NCI-H2081 treated with DMSO at 0.1 percent for 48 hours (cell line): ENCODE data around the gene CSGALNACT2.

Source experiments
- DNase-seq: peaks from one replicate; lab custom pipeline; 2025; lab: John Stamatoyannopoulos, UW

The CSGALNACT2 gene

DNA sequence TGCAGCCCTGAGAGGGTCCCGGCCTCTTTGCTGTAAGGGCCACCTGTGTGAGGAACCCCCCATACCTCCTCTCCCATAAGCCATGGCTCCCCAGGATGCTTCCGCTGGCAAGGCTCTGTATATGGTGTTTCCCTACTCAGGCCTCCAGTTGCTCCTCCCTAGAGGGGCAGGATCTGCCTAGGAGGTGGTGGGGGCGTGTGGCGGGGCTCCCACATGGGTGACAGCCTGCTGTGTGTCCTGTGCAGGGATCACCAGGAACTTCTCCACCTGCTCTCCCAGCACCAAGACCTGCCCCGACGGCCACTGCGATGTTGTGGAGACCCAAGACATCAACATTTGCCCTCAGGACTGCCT lies 25.7 kb upstream of the CSGALNACT2 start:
- no peak for DNase-seq

DNA sequence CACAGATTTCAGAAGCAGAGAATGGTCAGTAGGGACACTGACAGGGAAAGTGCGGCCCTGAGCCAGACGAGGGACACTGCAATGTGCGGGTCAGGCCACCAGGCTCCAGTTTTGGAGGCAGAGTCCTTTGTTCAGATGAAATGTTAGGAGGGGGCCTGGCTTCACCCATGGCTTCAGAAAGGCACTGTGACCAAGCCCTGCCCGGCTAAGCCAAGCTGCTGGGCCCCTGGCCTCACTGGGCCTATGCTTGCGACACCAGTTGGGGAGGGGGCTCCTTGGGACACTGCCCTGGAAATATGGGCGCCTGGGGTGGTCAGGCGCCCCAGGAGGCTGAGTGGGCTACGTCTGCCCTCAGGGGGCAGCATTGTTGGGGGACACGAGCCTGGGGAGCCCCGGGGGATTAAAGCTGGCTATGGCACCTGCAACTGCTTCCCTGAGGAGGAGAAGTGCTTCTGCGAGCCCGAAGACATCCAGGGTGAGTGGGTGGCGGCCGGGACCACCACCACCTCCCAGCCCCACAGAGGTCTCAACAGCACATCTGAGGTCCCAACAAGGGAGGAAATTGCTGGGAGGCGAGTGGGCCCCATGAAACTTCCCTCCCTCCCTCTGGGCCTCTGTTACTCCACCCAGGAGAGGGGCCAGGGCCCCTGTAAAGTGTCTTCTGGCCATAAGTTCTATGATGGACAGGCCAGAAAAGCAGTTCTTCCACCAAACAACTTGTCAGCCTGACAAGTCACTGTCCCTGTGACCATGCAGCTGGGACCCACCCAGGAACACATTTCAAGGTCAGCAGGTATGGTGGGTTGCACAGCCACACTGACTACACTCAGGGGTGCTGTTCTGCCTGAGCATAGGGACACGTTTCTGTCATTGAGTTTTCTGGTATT lies 24.8 kb upstream of the CSGALNACT2 start:
- no peak for DNase-seq

DNA sequence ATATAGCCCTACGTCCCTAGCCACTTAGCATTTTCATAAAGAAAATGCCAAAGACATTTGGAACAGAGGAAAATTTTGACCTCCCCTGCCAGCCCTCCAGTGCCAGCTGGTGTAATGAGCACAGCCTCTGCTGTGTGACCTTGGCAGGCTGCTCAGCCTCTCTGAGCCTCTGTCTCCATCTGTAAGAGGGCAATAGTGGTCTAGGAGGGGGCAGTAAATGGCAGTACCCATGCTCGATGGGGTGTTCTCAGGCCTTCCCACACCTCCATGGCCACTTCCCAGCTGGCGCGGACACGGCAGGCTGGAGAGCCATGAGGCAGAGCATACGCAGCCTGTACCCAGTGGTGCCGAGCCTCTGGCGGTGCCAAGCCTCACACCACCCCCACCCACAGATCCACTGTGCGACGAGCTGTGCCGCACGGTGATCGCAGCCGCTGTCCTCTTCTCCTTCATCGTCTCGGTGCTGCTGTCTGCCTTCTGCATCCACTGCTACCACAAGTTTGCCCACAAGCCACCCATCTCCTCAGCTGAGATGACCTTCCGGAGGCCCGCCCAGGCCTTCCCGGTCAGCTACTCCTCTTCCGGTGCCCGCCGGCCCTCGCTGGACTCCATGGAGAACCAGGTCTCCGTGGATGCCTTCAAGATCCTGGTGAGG lies 24.0 kb upstream of the CSGALNACT2 start:
- no peak for DNase-seq

DNA sequence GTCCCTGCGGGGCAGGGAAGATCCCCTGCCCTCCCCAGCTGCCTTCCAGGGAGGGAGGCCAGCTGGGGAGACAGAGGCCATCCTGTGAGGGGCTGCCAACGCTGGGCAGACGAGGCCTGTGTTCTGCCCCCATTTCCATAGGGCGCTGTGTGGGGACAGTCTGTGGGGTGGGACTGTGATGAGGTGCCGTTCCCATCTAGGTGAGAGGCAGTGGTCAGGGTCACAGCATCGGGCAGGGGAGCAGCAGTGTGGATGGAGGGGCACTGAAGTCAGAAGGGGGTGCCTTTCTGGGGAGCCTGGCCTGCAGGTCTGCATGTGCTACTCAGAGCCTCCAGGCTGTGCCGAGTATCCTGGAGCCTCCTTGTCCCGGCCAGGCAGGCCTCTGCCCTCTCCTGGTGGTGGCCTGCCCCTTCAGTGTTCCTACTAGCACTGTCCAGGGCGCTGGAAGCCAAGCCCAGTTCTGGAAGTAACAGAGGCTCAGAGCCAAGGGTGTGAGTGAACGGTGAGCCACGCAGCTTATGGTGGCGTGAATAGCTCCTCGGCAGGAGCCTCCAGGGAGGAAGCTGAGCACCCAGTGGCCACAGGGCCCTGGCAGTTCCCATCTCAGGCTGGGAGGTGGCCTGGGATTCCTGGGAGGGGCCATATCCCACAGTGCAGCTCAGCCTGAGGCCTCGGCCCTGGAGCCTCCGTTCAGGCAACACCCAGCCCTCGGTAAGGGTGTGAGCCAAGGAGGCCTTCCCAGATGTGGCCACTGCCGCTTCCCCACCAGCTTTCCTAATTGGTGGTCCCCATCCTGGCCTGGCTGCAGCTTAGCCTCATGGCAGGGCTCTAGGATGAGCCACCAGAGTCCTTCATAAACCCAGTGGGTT lies 23.3 kb upstream of the CSGALNACT2 start:
- DNase-seq, result no peak

DNA sequence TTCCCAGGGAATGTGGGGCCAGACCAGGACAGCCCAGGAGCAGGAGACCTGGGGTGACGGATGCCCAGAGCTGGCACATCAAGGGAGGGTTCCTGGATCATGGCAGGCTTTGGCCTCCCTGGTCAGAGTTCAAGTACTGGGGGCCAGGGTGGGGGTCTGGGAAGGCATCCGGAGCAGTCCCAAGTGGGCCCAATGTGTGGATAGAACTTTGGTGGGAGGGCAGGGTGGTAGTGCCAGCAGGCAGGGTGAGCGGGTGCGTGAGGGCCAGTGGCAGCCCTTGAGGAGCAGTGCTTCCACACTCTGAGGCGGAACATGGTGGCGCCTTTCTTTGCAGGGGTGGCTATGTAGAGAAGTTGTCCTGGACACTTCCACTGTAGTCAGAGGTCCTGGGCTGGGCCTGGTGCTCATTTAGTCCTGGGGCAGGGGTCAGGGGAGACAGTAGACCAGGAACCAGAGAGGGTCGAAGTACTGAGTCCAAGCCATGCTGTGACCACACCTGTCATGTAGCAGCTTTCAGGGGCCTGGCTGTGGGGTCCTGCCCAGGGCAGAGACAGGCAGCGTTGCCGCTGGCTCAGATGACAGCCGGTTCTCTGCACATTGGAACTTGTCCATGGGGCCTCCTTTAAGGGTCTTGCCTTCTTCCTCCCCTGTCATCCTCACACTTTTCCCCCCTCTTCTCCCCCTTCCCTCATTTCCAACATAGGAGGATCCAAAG lies 22.2 kb upstream of the CSGALNACT2 start:
- no peak for DNase-seq

DNA sequence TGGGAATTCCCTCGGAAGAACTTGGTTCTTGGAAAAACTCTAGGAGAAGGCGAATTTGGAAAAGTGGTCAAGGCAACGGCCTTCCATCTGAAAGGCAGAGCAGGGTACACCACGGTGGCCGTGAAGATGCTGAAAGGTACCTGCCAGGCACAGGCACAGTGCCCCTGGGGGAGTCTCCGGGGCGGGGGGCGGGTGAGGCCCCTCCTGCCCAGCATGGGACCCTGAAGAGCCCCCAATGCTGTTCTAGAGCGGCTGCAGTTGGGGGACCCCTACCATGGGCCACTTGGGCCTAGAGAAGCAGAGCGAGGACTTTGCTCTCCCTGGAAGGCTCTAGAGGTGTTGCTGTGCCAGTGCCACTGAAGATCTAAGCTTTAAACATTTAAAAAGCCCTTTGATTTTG lies 21.6 kb upstream of the CSGALNACT2 start:
- no peak for DNase-seq

DNA sequence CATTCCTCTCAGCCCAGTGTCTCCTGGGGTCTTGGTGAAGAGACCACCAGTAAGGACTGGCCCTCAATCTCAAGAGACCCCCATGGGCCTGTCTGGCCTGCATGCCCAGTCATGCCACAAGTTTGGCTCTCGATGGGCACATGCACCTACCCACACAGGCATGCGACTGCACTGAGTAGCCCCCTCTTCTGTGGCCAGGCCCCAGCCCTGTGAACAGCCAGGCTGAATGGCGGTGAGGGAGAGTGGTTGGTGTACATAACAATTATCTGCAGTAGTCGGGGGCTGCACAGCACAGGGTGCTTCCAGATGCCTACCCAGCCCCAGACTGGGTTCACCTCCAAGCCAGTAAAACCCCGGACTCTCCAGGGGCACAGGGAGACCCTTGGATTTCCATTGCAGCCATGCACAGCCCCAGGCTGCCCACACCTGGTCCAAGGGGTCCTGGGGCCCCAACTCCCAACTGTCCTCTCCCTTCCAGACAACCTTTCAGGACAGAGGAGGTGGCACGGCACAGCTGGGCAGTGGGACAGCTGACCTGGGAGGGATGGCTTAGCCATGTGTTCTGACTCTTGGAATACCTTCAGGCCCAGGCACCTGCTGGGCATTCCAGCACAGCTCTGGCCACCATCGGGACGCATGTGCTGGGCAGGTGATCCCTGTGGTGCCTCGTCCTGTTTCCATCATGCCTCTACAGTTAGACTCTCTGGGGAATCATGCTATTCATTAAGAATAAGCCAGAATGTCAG lies 21.0 kb upstream of the CSGALNACT2 start:
- DNase-seq, result no peak

DNA sequence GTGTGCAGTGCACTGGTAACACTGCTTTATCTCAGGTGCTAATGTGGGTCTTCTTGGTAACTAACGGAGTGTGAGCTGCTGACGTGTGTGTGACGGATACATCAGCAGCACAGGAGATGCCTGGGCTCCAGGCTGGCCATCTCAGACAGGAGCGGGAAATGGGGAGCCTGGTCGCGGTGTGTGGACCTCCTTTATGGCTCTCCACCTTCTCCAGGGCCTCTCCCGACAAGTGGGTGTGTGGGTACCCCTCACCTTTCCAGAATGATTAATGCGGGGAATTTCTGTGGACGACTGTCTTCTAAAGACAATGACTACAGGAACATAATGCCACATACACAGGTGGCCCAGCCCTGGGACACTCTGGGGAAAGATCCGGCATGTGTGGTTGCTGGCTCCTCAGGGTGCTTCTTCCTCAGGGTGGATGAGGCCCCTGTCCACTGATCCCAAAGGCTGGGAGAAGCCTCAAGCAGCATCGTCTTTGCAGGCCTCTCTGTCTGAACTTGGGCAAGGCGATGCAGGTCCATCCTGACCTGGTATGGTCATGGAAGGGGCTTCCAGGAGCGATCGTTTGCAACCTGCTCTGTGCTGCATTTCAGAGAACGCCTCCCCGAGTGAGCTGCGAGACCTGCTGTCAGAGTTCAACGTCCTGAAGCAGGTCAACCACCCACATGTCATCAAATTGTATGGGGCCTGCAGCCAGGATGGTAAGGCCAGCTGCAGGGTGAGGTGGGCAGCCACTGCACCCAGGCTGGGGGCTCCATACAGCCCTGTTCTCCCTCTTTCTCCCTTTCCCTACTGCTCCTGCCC lies 20.3 kb upstream of the CSGALNACT2 start:
- no peak for DNase-seq

DNA sequence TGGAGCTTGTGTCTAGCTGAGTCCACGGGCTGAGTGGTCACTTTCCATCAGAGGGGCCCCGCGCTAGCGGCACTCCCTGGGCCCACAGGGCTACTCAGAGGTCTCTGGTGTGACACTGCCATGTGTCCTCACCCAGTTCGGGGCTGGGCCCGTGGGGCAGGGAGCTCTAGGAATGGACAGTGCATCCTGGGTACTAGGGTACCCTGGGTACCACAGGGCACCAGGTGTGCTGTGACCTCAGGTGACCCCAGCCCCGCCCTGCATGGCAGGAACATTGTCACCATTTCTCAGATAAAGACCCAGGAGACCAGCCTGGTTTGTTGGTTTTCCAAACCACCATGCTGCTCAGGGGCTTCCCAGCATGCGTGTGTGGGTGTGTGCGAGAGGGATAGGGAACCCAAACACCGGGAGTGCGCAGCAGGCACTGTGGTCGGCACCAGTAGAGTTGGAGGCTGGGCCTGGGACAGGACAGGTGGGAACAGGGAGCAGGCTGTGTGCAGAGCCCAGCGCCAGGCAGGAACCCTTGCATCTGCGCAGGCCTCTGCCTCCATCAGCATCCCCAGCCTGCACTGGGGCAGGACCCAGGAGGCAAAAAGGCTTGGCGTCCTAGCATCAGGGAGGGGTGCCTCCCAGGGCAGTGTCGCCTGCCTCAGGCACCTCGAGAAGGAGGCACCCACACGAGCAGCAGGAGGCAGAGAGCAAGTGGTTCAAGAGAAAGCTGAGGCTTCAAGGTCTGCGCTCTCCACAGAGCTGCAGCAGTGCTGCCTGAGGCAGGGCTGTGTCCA lies 19.4 kb upstream of the CSGALNACT2 start:
- no peak for DNase-seq

DNA sequence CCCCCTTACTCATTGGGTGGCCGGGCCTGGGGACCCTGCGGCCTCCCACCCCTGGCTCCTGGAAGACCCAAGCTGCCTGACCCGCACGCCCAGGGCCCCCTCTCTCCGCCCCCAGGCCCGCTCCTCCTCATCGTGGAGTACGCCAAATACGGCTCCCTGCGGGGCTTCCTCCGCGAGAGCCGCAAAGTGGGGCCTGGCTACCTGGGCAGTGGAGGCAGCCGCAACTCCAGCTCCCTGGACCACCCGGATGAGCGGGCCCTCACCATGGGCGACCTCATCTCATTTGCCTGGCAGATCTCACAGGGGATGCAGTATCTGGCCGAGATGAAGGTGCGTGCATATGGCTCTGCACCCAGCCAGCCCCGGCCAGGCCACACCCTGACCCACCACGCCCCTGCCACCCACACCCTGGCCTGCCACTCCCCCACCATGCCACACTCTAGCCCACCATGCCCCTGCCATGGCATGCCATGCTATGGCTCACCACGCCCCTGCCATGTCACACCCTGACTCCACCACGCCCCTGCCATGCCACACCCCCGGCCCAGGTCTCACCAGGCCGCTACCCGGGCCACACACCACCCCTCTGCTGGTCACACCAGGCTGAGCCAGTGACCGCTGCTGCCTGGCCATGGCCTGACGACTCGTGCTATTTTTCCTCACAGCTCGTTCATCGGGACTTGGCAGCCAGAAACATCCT lies 18.7 kb upstream of the CSGALNACT2 start:
- DNase-seq, result no peak

DNA sequence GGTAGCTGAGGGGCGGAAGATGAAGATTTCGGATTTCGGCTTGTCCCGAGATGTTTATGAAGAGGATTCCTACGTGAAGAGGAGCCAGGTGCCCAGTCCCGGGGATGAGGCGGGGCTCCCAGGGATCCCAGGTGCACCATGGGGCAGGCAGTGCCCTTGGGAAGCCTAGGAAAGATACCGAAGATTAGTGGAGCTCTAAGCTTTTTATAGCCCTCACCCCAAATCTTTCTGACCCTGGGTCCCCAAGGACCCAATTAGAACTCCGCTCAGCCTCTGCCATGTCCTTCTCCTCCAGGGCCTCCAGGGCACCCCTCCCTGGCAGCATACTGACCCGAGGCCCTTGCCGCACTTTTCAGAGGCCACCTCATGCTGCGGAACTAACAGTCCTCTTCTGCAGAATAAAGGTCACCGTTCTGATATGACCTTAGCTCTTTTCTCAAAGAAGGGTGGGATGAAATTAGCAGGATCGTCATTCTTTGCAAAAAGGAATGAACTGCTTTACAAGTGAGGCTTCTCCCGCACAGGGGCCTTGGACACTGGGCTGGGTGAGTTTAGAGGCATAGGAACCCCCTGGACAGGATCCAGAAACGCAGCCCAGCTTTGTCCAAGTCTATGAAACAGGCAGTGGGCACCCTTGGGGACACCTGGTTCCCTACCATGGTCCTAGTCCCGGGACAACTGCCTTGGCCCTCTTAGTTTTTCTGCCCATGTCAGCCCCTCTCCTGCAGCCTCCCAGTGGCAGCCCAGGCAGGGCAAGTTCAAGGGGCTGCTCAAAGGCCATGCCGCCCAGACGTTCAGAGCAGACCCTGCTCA lies 17.9 kb upstream of the CSGALNACT2 start:
- DNase-seq, result no peak

DNA sequence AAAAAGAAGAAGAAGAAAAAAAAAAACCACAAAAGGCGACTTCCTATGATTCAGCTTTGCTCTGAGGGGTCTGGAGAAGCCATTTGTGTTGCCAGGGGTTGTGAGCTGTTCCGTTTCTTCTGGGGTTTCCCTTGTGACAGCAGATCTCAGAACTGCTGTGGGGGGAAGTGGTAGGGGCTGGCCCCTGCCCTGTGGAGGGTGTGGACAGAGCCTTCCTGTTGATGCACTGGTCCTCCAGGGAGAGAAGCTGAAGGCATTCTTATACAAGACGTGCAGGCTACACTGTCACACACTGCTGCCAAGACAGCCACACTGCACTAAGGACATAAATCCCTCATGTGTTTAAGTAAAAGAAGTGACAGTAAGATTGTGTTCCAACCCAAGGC lies 17.3 kb upstream of the CSGALNACT2 start:
- no peak for DNase-seq

DNA sequence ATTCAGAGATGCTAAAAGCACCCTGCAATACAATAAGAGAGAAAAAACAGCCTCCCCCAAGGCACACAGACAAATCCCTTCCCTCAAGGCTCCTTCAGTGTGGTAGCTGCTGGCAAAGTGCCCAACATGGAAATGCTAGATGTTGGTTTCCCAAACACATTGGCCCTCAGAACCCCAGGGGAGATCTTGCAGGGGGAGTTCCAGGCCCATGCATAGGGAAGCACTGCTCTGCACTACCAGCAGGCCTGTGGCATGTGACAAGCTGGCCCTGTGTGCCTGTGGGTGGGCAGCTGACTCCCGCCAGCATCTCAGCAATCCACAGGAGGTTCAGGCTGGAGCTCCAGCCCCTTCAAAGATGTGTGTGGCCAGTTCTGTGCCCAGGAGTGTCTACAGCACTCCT lies 16.8 kb upstream of the CSGALNACT2 start:
- no peak for DNase-seq

DNA sequence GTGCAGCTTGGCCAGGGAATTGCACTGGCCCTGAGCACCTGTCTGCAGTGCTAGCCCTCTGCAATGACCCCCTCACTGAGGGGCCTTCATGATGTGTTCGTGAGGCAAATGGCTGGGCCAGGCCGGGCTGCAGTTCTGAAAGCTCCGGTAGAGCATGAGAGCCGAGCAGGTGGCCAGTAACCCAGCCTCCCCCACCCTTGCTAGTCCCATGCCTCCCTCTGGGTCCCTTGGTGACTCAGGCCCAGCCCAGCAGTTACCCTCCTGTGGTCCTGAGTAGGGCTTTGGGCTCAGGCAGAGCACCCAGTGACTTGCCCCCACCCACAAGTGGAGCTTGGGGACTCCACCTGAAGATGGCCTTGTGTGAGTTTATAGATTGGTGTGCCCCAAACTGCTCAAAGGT lies 16.1 kb upstream of the CSGALNACT2 start:
- DNase-seq, result no peak

DNA sequence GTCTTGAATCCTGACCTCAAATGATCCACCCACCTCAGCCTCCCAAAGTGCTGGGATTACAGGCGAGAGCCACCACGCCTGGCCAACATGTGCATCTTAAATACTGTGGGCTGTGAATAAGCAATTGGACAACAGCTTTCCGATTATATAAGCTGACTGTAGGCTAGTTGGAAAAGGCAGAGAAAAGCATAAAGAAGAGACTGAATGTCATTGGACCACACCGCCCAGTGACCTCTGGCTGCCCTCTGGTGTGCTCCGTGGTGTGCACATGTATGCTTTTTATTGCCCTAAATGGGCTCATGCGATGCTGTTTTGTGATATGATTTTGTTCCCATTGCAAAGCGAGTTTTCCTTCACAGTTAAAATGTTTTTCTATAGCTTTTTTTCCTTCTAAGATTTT lies 15.4 kb upstream of the CSGALNACT2 start:
- DNase-seq, result no peak

DNA sequence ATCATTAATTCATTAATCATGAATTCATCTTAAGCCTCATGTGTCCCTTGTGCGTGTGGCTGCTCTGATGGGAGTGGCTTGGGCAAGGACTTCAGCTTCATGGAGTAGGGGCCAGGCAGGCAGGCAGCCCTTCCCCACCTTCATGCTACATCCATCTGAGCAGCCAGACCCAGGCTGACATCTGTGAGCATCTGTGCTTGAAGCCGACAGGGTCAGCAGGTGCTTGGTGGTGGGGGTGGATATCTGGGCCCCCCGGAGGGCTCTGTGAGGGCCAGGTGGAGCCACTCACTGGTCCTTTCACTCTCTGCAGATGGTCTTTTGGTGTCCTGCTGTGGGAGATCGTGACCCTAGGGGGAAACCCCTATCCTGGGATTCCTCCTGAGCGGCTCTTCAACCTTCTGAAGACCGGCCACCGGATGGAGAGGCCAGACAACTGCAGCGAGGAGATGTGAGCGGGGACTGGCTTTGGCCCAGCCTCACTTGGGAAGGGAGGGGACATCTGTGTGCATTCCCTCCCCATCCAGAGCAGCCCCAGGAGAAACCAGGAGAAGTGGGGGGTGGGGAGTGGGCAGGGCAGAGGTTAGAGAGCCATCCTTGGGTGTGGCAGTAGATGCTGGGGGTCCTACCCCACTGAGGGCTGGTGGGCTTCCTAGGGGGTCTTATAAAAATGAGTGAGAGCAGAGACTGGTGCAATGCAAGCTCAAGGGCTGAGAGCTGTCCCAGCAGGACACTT lies 14.7 kb upstream of the CSGALNACT2 start:
- DNase-seq, result no peak

DNA sequence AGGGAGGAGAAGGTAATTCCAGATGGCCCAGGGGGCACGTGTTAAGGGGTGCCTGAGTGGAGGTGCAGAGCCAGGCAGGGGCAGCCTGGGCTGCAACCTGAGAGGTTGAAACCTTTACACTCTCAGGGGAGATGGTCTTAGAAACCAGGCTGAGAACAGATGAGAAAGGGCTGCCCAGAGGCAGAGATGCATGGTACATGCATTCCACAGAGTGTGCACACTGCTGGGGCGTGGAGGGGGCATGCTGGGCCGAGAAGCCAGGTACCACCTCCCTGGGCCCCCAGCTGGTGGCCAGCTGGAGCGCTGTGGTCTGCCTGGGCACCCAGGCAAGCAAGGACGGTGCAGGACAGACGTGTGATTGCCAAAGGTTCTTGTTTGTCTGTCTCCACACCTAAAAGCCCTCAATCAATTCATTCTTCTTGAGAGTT lies 14.1 kb upstream of the CSGALNACT2 start:
- DNase-seq, result no peak
